D721Med (cell line): ENCODE measurements around the gene MCF2L.
"Not testable (repeated sequence)": the region's sequence is repeated elsewhere in the genome, so short reads cannot be mapped to it uniquely, and the experiment has no call there.

Experiments used
- DNase-seq: peaks from one replicate; pipeline ENCODE4 v3.0.0; 2011; ENCODE audit warnings: low spot score; ENCODE audit not compliant: insufficient read length
- FAIRE-seq: peaks from 2 replicates; lab custom pipeline; 2011; peaks lifted over from hg19 to GRCh38; lab: Jason Lieb, UNC
- CTCF ChIP-seq: IDR thresholded peaks from 2 replicates; pipeline ENCODE4 v1.5.1; 2012; ENCODE audit warnings: mild to moderate bottlenecking, control low read depth; ENCODE audit not compliant: insufficient read depth; ENCODE audit errors: missing control alignments

The MCF2L gene

GRCh38 chr13:113110048-113110851, 141.2 kb downstream of the MCF2L start:
- DNase-seq (no peak), FAIRE-seq (no peak)
- no peak for TF ChIP-seq CTCF

GRCh38 chr13:113110852-113111315, 141.9 kb downstream of the MCF2L start:
- no peak for FAIRE-seq
- no peak for DNase-seq
- no peak for TF ChIP-seq CTCF

GRCh38 chr13:113111821-113112220, 142.8 kb downstream of the MCF2L start:
- not testable (repeated sequence) for FAIRE-seq, DNase-seq

GRCh38 chr13:113112475-113112874, 143.5 kb downstream of the MCF2L start:
- not testable (repeated sequence) for DNase-seq, FAIRE-seq

GRCh38 chr13:113112893-113113845, 144.2 kb downstream of the MCF2L start:
- TF ChIP-seq CTCF: no peak
- no peak for FAIRE-seq
- no peak for DNase-seq

GRCh38 chr13:113113846-113114271, 144.8 kb downstream of the MCF2L start:
- FAIRE-seq (no peak), DNase-seq (no peak)
- TF ChIP-seq CTCF: no peak

GRCh38 chr13:113114511-113115362, 145.7 kb downstream of the MCF2L start:
- DNase-seq (no peak), FAIRE-seq (no peak)
- TF ChIP-seq CTCF: no peak
